GM23338 (cell line): Measurements from ENCODE around the gene SLC9A9. TPM values are rescaled to one million over a fixed set of nuclear protein-coding genes. Genes with fewer than 3 reads are reported as not detected.

Source experiments
- ATAC-seq: fragments of 200-7000 bp; cut with Tn5 transposase; 3 replicates; pipeline ENCODE4 v1.9.1; 2020
- DNase-seq: peaks from one replicate; pipeline ENCODE4 v3.0.0-alpha.2; 2015; ENCODE audit warnings: low spot score
- H2AFZ ChIP-seq: fragments of 200-600 bp; sonication (generic); 2 replicates; pipeline ENCODE4 v1.8.0; 2016; ENCODE audit warnings: antibody characterized with exemption, mild to moderate bottlenecking, moderate library complexity
- H3F3A ChIP-seq: fragments of 200-600 bp; sonication (generic); replicated peaks from 2 replicates; pipeline ENCODE4 v1.8.0; 2017; ENCODE audit warnings: antibody characterized with exemption, mixed run types, low read depth
- H3K27ac ChIP-seq: fragments of 200-600 bp; sonication (generic); 2 replicates; pipeline ENCODE4 v1.6.1; 2016; ENCODE audit warnings: low read depth
- H3K27me3 ChIP-seq: fragments of 200-600 bp; sonication (generic); 2 replicates; pipeline ENCODE4 v1.8.0; 2016; ENCODE audit warnings: mild to moderate bottlenecking, mixed run types, moderate library complexity; ENCODE audit not compliant: insufficient read depth
- H3K36me3 ChIP-seq: fragments of 200-600 bp; sonication (generic); 2 replicates; pipeline ENCODE4 v1.8.0; 2016; ENCODE audit warnings: mild to moderate bottlenecking; ENCODE audit not compliant: insufficient read depth
- H3K4me1 ChIP-seq: fragments of 200-600 bp; sonication (generic); 2 replicates; pipeline ENCODE4 v1.8.0; 2016; ENCODE audit warnings: mild to moderate bottlenecking, moderate library complexity; ENCODE audit not compliant: insufficient read depth
- H3K4me2 ChIP-seq: fragments of 200-600 bp; sonication (generic); 2 replicates; pipeline ENCODE4 v1.7.1; 2017; ENCODE audit warnings: mixed run types
- H3K4me3 ChIP-seq: fragments of 200-600 bp; sonication (generic); 2 replicates; pipeline ENCODE4 v1.6.1; 2016; ENCODE audit warnings: mixed run types
- H3K79me2 ChIP-seq: fragments of 200-600 bp; sonication (generic); replicated peaks from 2 replicates; pipeline ENCODE4 v1.8.0; 2017; ENCODE audit warnings: mild to moderate bottlenecking; ENCODE audit not compliant: insufficient read depth
- H3K9me2 ChIP-seq: fragments of 200-600 bp; sonication (generic); 2 replicates; pipeline ENCODE4 v1.8.0; 2017; ENCODE audit not compliant: insufficient read depth
- H4K20me1 ChIP-seq: fragments of 200-600 bp; sonication (generic); replicated peaks from 2 replicates; pipeline ENCODE4 v1.8.0; 2017; ENCODE audit warnings: mild to moderate bottlenecking; ENCODE audit not compliant: insufficient read depth
- H3K27ac Mint-ChIP-seq: 2 replicates; pipeline ENCODE4 v1.8.0; 2020; ENCODE audit warnings: inconsistent platforms, mild to moderate bottlenecking, moderate library complexity, mixed read lengths
- H3K27me3 Mint-ChIP-seq: 3 replicates; pipeline ENCODE4 v1.8.0; 2022; ENCODE audit warnings: low read depth, mild to moderate bottlenecking, moderate library complexity, mixed read lengths, inconsistent platforms; ENCODE audit not compliant: insufficient read depth, poor library complexity
- H3K36me3 Mint-ChIP-seq: 3 replicates; pipeline ENCODE4 v1.8.0; 2021; ENCODE audit warnings: low read depth, mild to moderate bottlenecking, inconsistent platforms, moderate library complexity, mixed read lengths
- H3K4me1 Mint-ChIP-seq: 3 replicates; pipeline ENCODE4 v1.8.0; 2020; ENCODE audit warnings: mild to moderate bottlenecking, inconsistent platforms, mixed read lengths
- H3K4me3 Mint-ChIP-seq: 3 replicates; pipeline ENCODE4 v1.8.0; 2021; ENCODE audit warnings: moderate library complexity, mild to moderate bottlenecking, inconsistent platforms, mixed read lengths
- H3K9me3 Mint-ChIP-seq: 3 replicates; pipeline ENCODE4 v1.8.0; 2020; ENCODE audit warnings: moderate library complexity, mild to moderate bottlenecking, inconsistent platforms, mixed read lengths
- CREB1 ChIP-seq: fragments of 250-450 bp; sonication (Bioruptor Pico); IDR thresholded peaks from 2 replicates; pipeline ENCODE4 v1.5.0; 2020; ENCODE audit warnings: low read depth, mild to moderate bottlenecking, moderate library complexity
- EZH2 ChIP-seq: fragments of 200-600 bp; sonication (generic); IDR thresholded peaks from one replicate; pipeline ENCODE4 v1.8.0; 2017; ENCODE audit warnings: antibody characterized with exemption, mild to moderate bottlenecking, low read depth; ENCODE audit not compliant: unreplicated experiment
- EZH2phosphoT487 ChIP-seq: fragments of 200-600 bp; sonication (generic); IDR thresholded peaks from one replicate; pipeline ENCODE4 v1.8.1; 2018; ENCODE audit warnings: antibody characterized with exemption; ENCODE audit not compliant: unreplicated experiment
- JUNB ChIP-seq: IDR thresholded peaks from one replicate; pipeline ENCODE4 v1.6.1; 2016; ENCODE audit warnings: antibody characterized with exemption; ENCODE audit not compliant: unreplicated experiment
- NANOG ChIP-seq: IDR thresholded peaks from 2 replicates; pipeline ENCODE4 v1.6.1; 2016; ENCODE audit warnings: antibody characterized with exemption, borderline replicate concordance
- POLR2AphosphoS5 ChIP-seq: IDR thresholded peaks from 2 replicates; pipeline ENCODE4 v1.6.1; 2016; ENCODE audit warnings: antibody characterized with exemption, low read depth
- STAT1 ChIP-seq: IDR thresholded peaks from one replicate; pipeline ENCODE4 v1.6.1; 2016; ENCODE audit warnings: antibody characterized with exemption; ENCODE audit not compliant: unreplicated experiment
- ZNF114 ChIP-seq: fragments of 250-450 bp; sonication (Bioruptor Pico); IDR thresholded peaks from 2 replicates; pipeline ENCODE4 v1.5.0; 2020; ENCODE audit warnings: mild to moderate bottlenecking, moderate library complexity
- ZNF462 ChIP-seq: fragments of 250-450 bp; sonication (Bioruptor Pico); IDR thresholded peaks from 2 replicates; pipeline ENCODE4 v1.5.0; 2020; ENCODE audit warnings: mild to moderate bottlenecking, moderate library complexity
- polyA plus RNA-seq: library from polyadenylated mRNA; unstranded; fragments of >200 nt; fragmentation: Nextera tagmentation; extraction: Ambion mirVana; gene quantifications from 2 replicates; pipeline ENCODE4 v1.2.1, GENCODE V29; 2016
- total RNA-seq: library from RNA; depleted of rRNA; stranded (reverse); fragments of >200 nt; shearing (Covaris generic); gene quantifications from 2 replicates; pipeline ENCODE4 v1.2.3, GENCODE V29; 2014
- TF ChIP-seq, protein P1 (sequence below): IDR thresholded peaks from 2 replicates; pipeline ENCODE4 v1.6.1; 2016; ENCODE audit warnings: antibody characterized with exemption
- TF ChIP-seq, protein P2 (sequence below): IDR thresholded peaks from one replicate; pipeline ENCODE4 v1.6.1; 2018; ENCODE audit warnings: antibody characterized with exemption; ENCODE audit not compliant: unreplicated experiment

The SLC9A9 gene
- total and polyA plus RNA-seq, 2 experiments from 2014 or later, result 1.3 to 1.6 TPM

DNA sequence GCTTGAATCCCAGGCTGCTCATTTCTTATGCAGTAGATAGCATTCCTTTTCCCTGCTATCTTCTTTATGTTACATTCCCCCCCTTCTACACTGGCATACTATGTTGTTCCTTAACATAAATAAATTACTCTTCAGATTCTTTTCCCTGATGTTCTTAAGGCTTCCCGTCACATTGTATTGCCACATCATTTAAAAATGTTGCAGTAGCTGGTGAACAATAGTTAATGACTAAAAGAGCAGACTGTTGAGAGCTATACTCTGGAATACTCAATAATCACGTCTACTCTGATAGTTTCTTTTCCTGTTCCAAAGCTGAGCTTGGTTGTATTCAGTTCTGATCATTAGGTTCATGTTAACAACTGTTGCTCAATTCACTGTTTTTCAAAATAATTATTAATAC lies 508.8 kb downstream of the SLC9A9 start (continued):
- TF ChIP-seq ZNF462 (no peak), JUNB (no peak), STAT1 (no peak), ZNF114 (CRISPR knock-in tag) (no peak)

DNA sequence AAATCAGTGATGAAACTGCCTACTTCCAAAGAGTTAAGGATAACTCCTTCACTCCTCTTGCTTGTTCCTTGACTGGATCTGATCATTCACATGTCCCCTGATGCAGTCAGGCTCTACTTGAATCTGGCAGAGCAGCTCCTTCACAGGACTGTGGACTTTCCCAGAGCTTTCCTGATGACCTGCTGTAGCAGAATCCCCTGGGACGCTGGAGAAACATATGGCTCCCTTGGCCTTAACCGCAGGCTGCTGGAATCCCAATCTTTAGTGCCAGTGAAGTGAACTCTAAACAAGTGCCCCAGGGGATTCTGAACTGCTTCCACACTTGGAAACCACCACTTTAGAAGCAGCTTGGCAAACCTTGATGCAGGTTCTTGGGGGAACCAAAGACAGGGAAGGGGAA lies 510.9 kb downstream of the SLC9A9 start:
- no peak overlapping the region for H3K4me3 ChIP-seq
- no peaks in the 10 kb centered on the region for H3K79me2 ChIP-seq
- no peaks in the 10 kb centered on the region for H3K27me3 ChIP-seq
- H3K4me1 ChIP-seq, result no peaks in the 10 kb centered on the region
- no peaks in the 10 kb centered on the region for H3K9me2 ChIP-seq
- no peak overlapping the region for H3K27ac ChIP-seq
- Mint-ChIP-seq H3K4me3 (no peak overlapping the region), H3K9me3 (no peaks in the 10 kb centered on the region; the same call in 2 of the 3 replicates), H3K27ac (no peak overlapping the region), H3K36me3 (no peaks in the 10 kb centered on the region), H3K27me3 (peaks cover 2% of the 10 kb centered on the region), H3K4me1 (peaks cover 8% of the 10 kb centered on the region; the same call in 2 of the 3 replicates)
- H4K20me1 ChIP-seq, result no peaks in the 10 kb centered on the region
- no peaks in the 10 kb centered on the region for H3F3A ChIP-seq
- TF ChIP-seq ZNF114 (CRISPR knock-in tag) (no peak), POLR2AphosphoS5 (no peak), CREB1 (CRISPR knock-in tag) (no peak), EZH2 (no peak), NANOG (no peak), EZH2phosphoT487 (no peak)
- TF ChIP-seq, protein P1, sequence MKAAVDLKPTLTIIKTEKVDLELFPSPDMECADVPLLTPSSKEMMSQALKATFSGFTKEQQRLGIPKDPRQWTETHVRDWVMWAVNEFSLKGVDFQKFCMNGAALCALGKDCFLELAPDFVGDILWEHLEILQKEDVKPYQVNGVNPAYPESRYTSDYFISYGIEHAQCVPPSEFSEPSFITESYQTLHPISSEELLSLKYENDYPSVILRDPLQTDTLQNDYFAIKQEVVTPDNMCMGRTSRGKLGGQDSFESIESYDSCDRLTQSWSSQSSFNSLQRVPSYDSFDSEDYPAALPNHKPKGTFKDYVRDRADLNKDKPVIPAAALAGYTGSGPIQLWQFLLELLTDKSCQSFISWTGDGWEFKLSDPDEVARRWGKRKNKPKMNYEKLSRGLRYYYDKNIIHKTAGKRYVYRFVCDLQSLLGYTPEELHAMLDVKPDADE, result no peak
- TF ChIP-seq, protein P2, sequence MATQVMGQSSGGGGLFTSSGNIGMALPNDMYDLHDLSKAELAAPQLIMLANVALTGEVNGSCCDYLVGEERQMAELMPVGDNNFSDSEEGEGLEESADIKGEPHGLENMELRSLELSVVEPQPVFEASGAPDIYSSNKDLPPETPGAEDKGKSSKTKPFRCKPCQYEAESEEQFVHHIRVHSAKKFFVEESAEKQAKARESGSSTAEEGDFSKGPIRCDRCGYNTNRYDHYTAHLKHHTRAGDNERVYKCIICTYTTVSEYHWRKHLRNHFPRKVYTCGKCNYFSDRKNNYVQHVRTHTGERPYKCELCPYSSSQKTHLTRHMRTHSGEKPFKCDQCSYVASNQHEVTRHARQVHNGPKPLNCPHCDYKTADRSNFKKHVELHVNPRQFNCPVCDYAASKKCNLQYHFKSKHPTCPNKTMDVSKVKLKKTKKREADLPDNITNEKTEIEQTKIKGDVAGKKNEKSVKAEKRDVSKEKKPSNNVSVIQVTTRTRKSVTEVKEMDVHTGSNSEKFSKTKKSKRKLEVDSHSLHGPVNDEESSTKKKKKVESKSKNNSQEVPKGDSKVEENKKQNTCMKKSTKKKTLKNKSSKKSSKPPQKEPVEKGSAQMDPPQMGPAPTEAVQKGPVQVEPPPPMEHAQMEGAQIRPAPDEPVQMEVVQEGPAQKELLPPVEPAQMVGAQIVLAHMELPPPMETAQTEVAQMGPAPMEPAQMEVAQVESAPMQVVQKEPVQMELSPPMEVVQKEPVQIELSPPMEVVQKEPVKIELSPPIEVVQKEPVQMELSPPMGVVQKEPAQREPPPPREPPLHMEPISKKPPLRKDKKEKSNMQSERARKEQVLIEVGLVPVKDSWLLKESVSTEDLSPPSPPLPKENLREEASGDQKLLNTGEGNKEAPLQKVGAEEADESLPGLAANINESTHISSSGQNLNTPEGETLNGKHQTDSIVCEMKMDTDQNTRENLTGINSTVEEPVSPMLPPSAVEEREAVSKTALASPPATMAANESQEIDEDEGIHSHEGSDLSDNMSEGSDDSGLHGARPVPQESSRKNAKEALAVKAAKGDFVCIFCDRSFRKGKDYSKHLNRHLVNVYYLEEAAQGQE, result no peak
- ATAC-seq (no peak), DNase-seq (no peak)
- peak overlapping the region; percentile 14; the same call in 1 of the 2 replicates for H2AFZ ChIP-seq
- no peak overlapping the region for H3K4me2 ChIP-seq
- H3K36me3 ChIP-seq, result no peaks in the 10 kb centered on the region
